MM.1S (cell line): ENCODE measurements around the gene DTX1.

Experiments
- EZH2 ChIP-seq: fragments of 300-600 bp; sonication (generic); optimal IDR thresholded peaks from 2 replicates; pipeline ENCODE3; 2017; ENCODE audit warnings: low read depth, mild to moderate bottlenecking, antibody characterized with exemption, low read length, mixed read lengths
- TF ChIP-seq, protein P1 (sequence below): fragments of 300-600 bp; sonication (generic); IDR thresholded peaks from 2 replicates; pipeline ENCODE4 v1.5.1; 2016; ENCODE audit warnings: antibody characterized with exemption, low read length, mixed read lengths

DNA sequence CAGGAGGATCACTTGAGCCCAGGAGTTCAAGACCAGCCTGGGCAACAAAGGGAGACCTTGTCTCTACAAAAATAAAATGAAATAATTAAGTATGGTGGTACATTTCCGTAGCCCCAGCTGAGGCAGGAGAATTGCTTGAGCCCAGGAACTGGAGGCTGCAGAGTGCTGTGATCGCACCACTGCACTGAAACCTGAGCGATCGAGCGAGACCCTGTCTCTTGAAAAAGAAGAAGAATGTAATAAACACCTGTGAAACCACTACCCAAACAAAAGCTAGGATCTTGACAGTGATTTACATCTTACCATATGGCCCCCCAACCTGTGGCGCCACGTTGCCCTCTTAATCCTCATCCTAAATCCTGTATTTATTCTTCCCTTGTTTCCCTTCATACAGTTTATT, 5.7 kb upstream of the DTX1 start:
- TF ChIP-seq, protein P1, sequence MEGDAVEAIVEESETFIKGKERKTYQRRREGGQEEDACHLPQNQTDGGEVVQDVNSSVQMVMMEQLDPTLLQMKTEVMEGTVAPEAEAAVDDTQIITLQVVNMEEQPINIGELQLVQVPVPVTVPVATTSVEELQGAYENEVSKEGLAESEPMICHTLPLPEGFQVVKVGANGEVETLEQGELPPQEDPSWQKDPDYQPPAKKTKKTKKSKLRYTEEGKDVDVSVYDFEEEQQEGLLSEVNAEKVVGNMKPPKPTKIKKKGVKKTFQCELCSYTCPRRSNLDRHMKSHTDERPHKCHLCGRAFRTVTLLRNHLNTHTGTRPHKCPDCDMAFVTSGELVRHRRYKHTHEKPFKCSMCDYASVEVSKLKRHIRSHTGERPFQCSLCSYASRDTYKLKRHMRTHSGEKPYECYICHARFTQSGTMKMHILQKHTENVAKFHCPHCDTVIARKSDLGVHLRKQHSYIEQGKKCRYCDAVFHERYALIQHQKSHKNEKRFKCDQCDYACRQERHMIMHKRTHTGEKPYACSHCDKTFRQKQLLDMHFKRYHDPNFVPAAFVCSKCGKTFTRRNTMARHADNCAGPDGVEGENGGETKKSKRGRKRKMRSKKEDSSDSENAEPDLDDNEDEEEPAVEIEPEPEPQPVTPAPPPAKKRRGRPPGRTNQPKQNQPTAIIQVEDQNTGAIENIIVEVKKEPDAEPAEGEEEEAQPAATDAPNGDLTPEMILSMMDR: no peak
- TF ChIP-seq EZH2: no peak
